Calu3 (cell line): ENCODE data around the gene CDKAL1. TPM values are rescaled to one million over a fixed set of nuclear protein-coding genes. Genes with fewer than 3 reads are reported as not detected.
"Not testable (repeated sequence)": the region's sequence is repeated elsewhere in the genome, so short reads cannot be mapped to it uniquely, and the experiment has no call there.

Source experiments
- BruUV-seq: library from RNA; stranded (reverse); fragments of 400-500 nt; replicated peaks from 2 replicates; lab custom pipeline; 2021; lab: Mats Ljungman, UMichigan
- CTCF ChIA-PET: fragments of 300-600 bp; sonication (Branson Sonifier 250); formaldehyde crosslinking; loops from one replicate; lab custom pipeline; 2022; ENCODE audit warnings: antibody characterized with exemption; lab: Charles Lee
- DNase-seq: peaks from one replicate; pipeline ENCODE4 v3.0.0; 2022
- H3K27ac Mint-ChIP-seq: one replicate; pipeline ENCODE4 v1.8.0; 2022; ENCODE audit warnings: mixed read lengths; ENCODE audit not compliant: unreplicated experiment
- H3K27me3 Mint-ChIP-seq: one replicate; pipeline ENCODE4 v1.8.0; 2022; ENCODE audit warnings: mixed read lengths; ENCODE audit not compliant: unreplicated experiment
- H3K36me3 Mint-ChIP-seq: one replicate; pipeline ENCODE4 v1.8.0; 2022; ENCODE audit warnings: mild to moderate bottlenecking, moderate library complexity, mixed read lengths; ENCODE audit not compliant: insufficient read depth, unreplicated experiment
- H3K4me1 Mint-ChIP-seq: one replicate; pipeline ENCODE4 v1.8.0; 2022; ENCODE audit warnings: mild to moderate bottlenecking, low read depth, mixed read lengths; ENCODE audit not compliant: unreplicated experiment
- H3K4me3 Mint-ChIP-seq: one replicate; pipeline ENCODE4 v1.8.0; 2022; ENCODE audit warnings: mild to moderate bottlenecking, low read depth, moderate library complexity, mixed read lengths; ENCODE audit not compliant: unreplicated experiment
- H3K9me3 Mint-ChIP-seq: one replicate; pipeline ENCODE4 v1.8.0; 2022; ENCODE audit warnings: low read depth, mixed read lengths; ENCODE audit not compliant: unreplicated experiment
- CTCF ChIP-seq: fragments of 200-600 bp; IDR thresholded peaks from one replicate; pipeline ENCODE4 v1.8.0; 2022; ENCODE audit warnings: antibody characterized with exemption; ENCODE audit not compliant: unreplicated experiment
- intact Hi-C: fragments of 100-400 bp; cut with micrococcal nuclease; formaldehyde crosslinking; loops from one replicate; pipeline ENCODE4 v1.10.0; 2022; ENCODE audit not compliant: unreplicated experiment
- total RNA-seq: library from RNA; stranded (reverse); gene quantifications from 2 replicates; pipeline ENCODE4 v1.2.3, GENCODE V29; 2022

CDKAL1 gene
- total RNA-seq, 1 experiment from 2014 or later: 39.6 TPM

- Mint-ChIP-seq H3K4me1 (peaks cover 2% of the 10 kb centered on the region), H3K27ac (no peak overlapping the region), H3K27me3 (no peaks in the 10 kb centered on the region), H3K36me3 (no peaks in the 10 kb centered on the region), H3K9me3 (no peaks in the 10 kb centered on the region), H3K4me3 (no peak overlapping the region)
- CTCF ChIA-PET: no interaction called here
- BruUV-seq: no TSS peak
- DNase-seq: no peak
- intact Hi-C loops: no loop called here
- TF ChIP-seq CTCF: no peak
Measured at GRCh38 chr6:21085643-21086042, 551.4 kb downstream of the CDKAL1 start.

GRCh38 chr6:21087188-21087587 is 552.9 kb downstream of the CDKAL1 start:
- Mint-ChIP-seq H3K4me1 (no peaks in the 10 kb centered on the region), H3K36me3 (no peaks in the 10 kb centered on the region)

GRCh38 chr6:21091411-21091810 is 557.2 kb downstream of the CDKAL1 start:
- no peak for DNase-seq
- Mint-ChIP-seq H3K27me3 (no peaks in the 10 kb centered on the region), H3K4me3 (no peak overlapping the region), H3K27ac (no peak overlapping the region), H3K4me1 (no peaks in the 10 kb centered on the region), H3K9me3 (no peaks in the 10 kb centered on the region), H3K36me3 (no peaks in the 10 kb centered on the region)
- CTCF ChIA-PET: interaction anchor here (0.6 to 1.0 kb wide), 3 partner anchors 8 to 12 kb away, joined by 3 to 5 read pairs (median 4); no protein-coding TSS in a partner anchor
- intact Hi-C loops: no loop called here
- TF ChIP-seq CTCF: no peak
- BruUV-seq: no TSS peak

More at GRCh38 chr6:21087188-21087587, 552.9 kb downstream of the CDKAL1 start:
- H3K4me3 Mint-ChIP-seq: no peak overlapping the region
- no peak for DNase-seq
- no peak overlapping the region for H3K27ac Mint-ChIP-seq
- H3K9me3 Mint-ChIP-seq: no peaks in the 10 kb centered on the region
- no peaks in the 10 kb centered on the region for H3K27me3 Mint-ChIP-seq
- CTCF ChIA-PET: interaction anchor here (0.9 kb wide), 1 partner anchor 8 kb away, joined by 3 read pairs; no protein-coding TSS in a partner anchor
- BruUV-seq: no TSS peak
- intact Hi-C loops: no loop called here
- no peak for TF ChIP-seq CTCF

- intact Hi-C loops, H3K27me3 Mint-ChIP-seq, H3K4me1 Mint-ChIP-seq, H3K36me3 Mint-ChIP-seq, BruUV-seq, H3K9me3 Mint-ChIP-seq, DNase-seq, H3K27ac Mint-ChIP-seq, H3K4me3 Mint-ChIP-seq: not testable (repeated sequence)
- CTCF ChIA-PET: interaction anchor here (0.7 kb wide), 1 partner anchor 439 kb away, joined by 3 read pairs; no protein-coding TSS in a partner anchor
Measured at GRCh38 chr6:21092231-21092772, 558.0 kb downstream of the CDKAL1 start.

GRCh38 chr6:21095462-21095861 is 561.2 kb downstream of the CDKAL1 start:
- Mint-ChIP-seq H3K4me1 (peaks cover 24% of the 10 kb centered on the region), H3K36me3 (no peaks in the 10 kb centered on the region), H3K27me3 (no peaks in the 10 kb centered on the region), H3K27ac (no peak overlapping the region), H3K4me3 (no peak overlapping the region), H3K9me3 (no peaks in the 10 kb centered on the region)
- no peak for TF ChIP-seq CTCF
- intact Hi-C loops: no loop called here
- no TSS peak for BruUV-seq
- CTCF ChIA-PET: interaction anchor here (0.8 to 1.0 kb wide), 2 partner anchors 9 to 33 kb away, joined by 3 to 8 read pairs; no protein-coding TSS in a partner anchor
- DNase-seq: no peak
